Measurements from ENCODE around the gene ZNF432.
"Not testable (repeated sequence)": the region's sequence is repeated elsewhere in the genome, so short reads cannot be mapped to it uniquely, and the experiment has no call there.

ZNF432 gene

GRCh38 chr19:52048555-52049501, at the start of gene ZNF432:
TSS of gene ZNF432 (minus strand) at chr19:52048838. CDS start at chr19:52046868, 1,970 bp downstream.
- TF ChIP-seq ZFX (IDR thresholded peaks at IDR 0.05): peak; percentile 87
- no peak; the same call in 1 of the 2 replicates for TF ChIP-seq CTCF (conservative IDR thresholded peaks at IDR 0.05)
- H3K27ac ChIP-seq: peak within 1 kb of the TSS; percentile 73

DNA sequence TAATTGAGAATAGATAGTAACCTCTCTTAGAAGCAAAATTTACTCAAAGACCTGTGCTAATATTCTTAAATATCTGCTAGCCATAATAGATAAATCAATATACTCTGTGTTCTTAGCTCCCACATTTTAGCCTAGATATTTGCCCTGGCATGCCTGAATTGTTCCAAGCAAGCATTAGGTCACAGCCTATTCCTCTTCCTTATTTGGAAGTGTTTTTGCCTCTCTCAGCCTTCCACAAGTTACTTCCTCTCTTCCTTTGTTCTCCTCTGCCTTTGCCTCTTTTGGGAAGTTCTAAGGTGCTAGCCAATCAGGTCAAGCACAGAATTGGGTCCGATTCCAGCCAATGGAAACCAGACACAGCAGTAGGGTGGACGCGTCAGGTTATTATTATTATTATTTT, 47.8 kb upstream of the ZNF432 start:
- H3K27ac ChIP-seq: not testable (repeated sequence)

- TF ChIP-seq CTCF (conservative IDR thresholded peaks at IDR 0.05) (no peak), ZFX (IDR thresholded peaks at IDR 0.05) (no peak)
- peak within 1 kb of the TSS; percentile 80 for H3K27ac ChIP-seq
Measured at GRCh38 chr19:52095172-52096014, 46.8 kb upstream of the ZNF432 start, which contains the start of gene ZNF841. TSS of gene ZNF841 (minus strand) at chr19:52095765. CDS start at chr19:52084801, 10,964 bp downstream.

DNA sequence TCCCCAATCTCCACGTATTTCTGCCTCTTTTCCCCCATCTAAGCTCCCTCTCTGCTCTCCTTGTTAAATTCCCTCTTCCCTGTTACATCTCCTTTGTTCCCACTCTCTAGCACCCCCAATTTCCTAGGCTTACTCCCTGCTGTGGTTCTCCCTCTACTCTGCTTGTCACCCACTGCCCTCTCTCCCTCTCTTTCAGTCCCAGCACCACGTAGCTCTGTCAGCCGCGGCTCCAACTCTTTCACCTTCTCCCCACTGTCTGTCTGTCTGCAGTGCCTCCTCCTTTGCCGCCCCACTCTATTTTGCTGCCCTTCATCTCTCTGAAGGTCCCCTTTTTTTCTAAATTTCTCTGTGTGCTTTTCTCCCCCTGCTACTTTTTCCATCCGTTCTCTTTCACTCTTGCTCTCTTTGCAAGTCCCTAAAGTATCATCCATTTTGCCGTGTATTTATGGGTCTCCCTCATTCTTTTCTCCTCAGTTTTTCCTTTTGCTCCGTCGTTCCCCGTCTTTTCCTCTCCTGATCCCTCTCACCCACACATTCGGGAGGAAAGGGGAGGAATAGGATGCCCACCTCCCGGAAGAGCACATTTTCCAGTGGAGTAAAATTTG, 46.0 kb upstream of the ZNF432 start:
- H3K27ac ChIP-seq: peak overlapping the region; percentile 80
- TF ChIP-seq ZFX (IDR thresholded peaks at IDR 0.05) (no peak), CTCF (conservative IDR thresholded peaks at IDR 0.05) (no peak)

DNA sequence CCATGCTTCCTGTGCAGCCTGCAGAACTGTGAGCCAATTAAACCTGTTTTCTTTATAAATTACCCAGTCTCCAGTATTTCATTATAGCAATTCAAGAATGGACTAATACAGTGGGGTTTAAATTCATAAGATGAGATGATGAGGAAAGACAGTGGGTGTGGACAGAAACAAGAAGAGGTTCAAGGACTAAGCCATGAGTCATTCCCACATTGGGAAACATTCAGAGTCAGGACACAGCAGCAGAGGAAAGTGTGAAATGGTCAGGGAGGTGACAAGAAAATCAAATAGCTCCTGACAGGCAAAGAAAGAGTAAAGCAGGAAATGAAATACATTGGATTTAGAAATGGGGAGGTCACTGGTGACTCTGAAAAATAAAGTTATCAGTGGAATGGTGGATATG, 37.8 kb upstream of the ZNF432 start:
- TF ChIP-seq CTCF (conservative IDR thresholded peaks at IDR 0.05) (no peak), ZFX (IDR thresholded peaks at IDR 0.05) (no peak)
- no peak overlapping the region for H3K27ac ChIP-seq

DNA sequence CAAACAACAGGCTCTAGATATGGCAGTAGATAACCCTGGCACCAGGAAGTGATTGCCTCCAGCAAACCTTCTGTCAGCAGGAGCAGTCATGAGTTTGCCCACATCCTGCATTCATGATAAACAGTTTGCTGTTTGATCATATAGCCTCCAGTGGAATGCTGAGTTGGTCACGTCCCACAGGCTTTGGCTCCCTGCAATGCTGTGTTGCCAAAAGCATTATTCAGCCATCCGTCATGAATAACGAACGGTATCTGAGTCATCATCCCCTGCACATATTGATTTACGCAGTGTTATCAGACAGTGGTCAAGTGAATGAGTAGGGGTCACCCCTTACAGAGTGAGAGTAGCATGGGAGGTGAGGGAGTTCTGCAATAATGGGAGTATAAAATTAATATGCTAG, 21.9 kb upstream of the ZNF432 start:
- no peak overlapping the region for H3K27ac ChIP-seq
- TF ChIP-seq ZFX (IDR thresholded peaks at IDR 0.05) (no peak), CTCF (conservative IDR thresholded peaks at IDR 0.05) (no peak)

GRCh38 chr19:52069653-52070052, 21.0 kb upstream of the ZNF432 start:
- H3K27ac ChIP-seq: no peak overlapping the region
- TF ChIP-seq ZFX (IDR thresholded peaks at IDR 0.05) (no peak), CTCF (conservative IDR thresholded peaks at IDR 0.05) (no peak)
